ENCODE data around the gene NAT9. TPM values are rescaled to one million over a fixed set of nuclear protein-coding genes. Genes with fewer than 3 reads are reported as not detected.

NAT9 gene
- total RNA-seq, 2 donors from 2014 or later, result 58.3 to 77.3 TPM

DNA sequence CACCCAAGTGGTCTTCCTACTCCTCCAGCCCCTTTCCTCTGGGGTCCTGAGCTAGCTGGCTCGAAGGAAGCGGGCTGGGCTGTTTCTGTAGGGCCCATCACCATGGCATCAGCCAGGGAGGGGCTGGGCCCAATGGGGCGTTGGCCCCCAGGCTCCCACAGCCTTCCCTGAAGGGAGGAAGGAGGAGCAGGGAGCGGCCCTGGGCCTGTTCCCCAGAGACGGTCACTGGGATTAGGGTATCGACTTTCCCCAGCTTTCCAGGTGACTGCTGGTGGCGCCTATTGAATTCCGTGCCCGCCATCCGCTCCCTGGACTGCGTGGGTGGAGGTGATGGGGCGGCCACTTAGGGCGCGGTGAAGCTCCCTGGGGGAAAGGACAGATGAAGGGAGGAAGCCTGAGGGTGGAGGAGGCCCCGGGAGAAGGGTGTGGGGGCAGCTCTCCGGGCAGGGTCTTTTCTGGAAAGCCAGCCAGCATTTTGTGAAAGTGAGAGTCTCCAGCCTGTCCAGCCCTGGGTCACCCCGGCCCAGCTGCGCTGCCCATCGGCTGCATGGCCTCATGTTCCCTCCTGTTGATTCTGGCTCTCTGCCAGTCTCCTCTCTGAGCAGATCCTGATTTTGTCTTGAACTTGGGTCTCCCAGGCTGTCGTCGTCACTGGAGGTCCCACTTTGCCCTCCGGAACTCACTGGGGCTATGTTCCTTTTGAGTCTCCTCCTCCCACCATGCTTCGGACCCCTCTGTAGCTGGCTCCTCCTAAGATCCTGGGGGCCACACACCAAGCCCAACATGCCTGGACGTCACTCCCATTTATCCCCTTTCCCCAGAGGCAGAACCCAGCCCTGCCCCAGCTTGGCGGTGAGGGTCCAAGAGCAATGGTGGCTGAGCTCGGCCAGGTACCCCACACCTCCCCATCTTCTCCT is 18.0 kb downstream of the NAT9 start:
- peak overlapping the region; percentile 55 for H3K27ac Mint-ChIP-seq
- H3K9me3 Mint-ChIP-seq, result no peaks in the 10 kb centered on the region
- Histone ChIP-seq H3K27ac (ENCODE audit: low read depth, low read length) (no peak overlapping the region), H3K9me3 (ENCODE audit: control insufficient read depth, low read length) (no peaks in the 10 kb centered on the region), H3K4me3 (ENCODE audit: low read length) (no peak overlapping the region), H3K9ac (ENCODE audit: extremely low read depth, low read length, poor library complexity, severe bottlenecking) (no peak overlapping the region), H3K4me1 (ENCODE audit: control insufficient read depth, insufficient read depth, low read length) (peaks cover 36% of the 10 kb centered on the region), H3K27me3 (ENCODE audit: control insufficient read depth, insufficient read depth, low read length, poor library complexity, severe bottlenecking) (no peaks in the 10 kb centered on the region), H3K36me3 (ENCODE audit: control insufficient read depth, insufficient read depth, low read length) (peaks cover 39% of the 10 kb centered on the region)
- no peaks in the 10 kb centered on the region for H3K27me3 Mint-ChIP-seq (ENCODE audit: insufficient read depth)
- peaks cover 9% of the 10 kb centered on the region for H3K36me3 Mint-ChIP-seq (ENCODE audit: low read depth)
- no peak overlapping the region for H3K4me3 Mint-ChIP-seq
- no peak for DNase-seq
- H3K4me1 Mint-ChIP-seq, result peaks cover 36% of the 10 kb centered on the region
- 92% methylated on average over 17 to 26 of the region's 26 CpGs for WGBS, 2 experiments (ENCODE audit: insufficient coverage in 1 of 2, insufficient read length in 1 of 2)
- no peak for TF ChIP-seq CTCF (conservative IDR thresholded peaks at IDR 0.05)

DNA sequence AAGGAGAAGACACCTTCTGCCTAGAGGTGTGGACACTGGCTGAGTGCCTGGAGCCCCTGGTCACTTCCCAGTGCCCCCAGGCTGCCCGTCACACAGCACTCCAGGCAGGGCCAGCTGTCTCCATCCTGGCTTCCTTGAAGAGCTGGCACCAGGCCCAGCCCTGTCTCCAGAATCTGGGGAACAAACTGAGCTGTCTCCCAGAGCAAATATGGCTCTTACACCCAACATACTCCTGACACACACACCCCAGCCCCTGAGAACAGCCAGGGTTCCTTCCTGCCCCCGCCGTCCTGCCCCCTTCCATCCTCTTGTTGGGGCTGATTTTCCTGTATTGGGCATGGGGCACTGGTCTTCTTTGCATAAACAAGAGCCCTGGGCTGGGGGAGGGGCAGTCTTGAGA is 18.6 kb downstream of the NAT9 start:
- H3K9me3 ChIP-seq (ENCODE audit: control insufficient read depth, low read length), result peaks cover 2% of the 10 kb centered on the region
- no peak overlapping the region for H3K27ac ChIP-seq (ENCODE audit: low read depth, low read length)
- H3K9me3 Mint-ChIP-seq, result no peaks in the 10 kb centered on the region
- WGBS, 2 experiments (ENCODE audit: insufficient coverage in 1 of 2, insufficient read length in 1 of 2), result 95% methylated on average over 3 of the region's 3 CpGs; no CpG with 5 or more reads in 1 of the 2 experiments
- TF ChIP-seq CTCF (conservative IDR thresholded peaks at IDR 0.05), result no peak
- H3K27ac Mint-ChIP-seq, result no peak overlapping the region
- H3K4me3 Mint-ChIP-seq, result no peak overlapping the region
- H3K27me3 Mint-ChIP-seq (ENCODE audit: insufficient read depth), result no peaks in the 10 kb centered on the region
- no peak for DNase-seq
- peaks cover 35% of the 10 kb centered on the region for H3K4me1 Mint-ChIP-seq
- peaks cover 40% of the 10 kb centered on the region for H3K36me3 ChIP-seq (ENCODE audit: control insufficient read depth, insufficient read depth, low read length)
- H3K27me3 ChIP-seq (ENCODE audit: control insufficient read depth, insufficient read depth, low read length, poor library complexity, severe bottlenecking), result no peaks in the 10 kb centered on the region
- H3K9ac ChIP-seq (ENCODE audit: extremely low read depth, low read length, poor library complexity, severe bottlenecking), result no peak overlapping the region
- H3K4me3 ChIP-seq (ENCODE audit: low read length), result no peak overlapping the region
- peaks cover 36% of the 10 kb centered on the region for H3K4me1 ChIP-seq (ENCODE audit: control insufficient read depth, insufficient read depth, low read length)
- peaks cover 12% of the 10 kb centered on the region for H3K36me3 Mint-ChIP-seq (ENCODE audit: low read depth)

- peaks cover 39% of the 10 kb centered on the region for H3K4me1 Mint-ChIP-seq
- peaks cover 16% of the 10 kb centered on the region for H3K36me3 Mint-ChIP-seq (ENCODE audit: low read depth)
- no peak overlapping the region for H3K27ac Mint-ChIP-seq
These were observed 19.3 kb downstream of the NAT9 start for GRCh38 chr17:74756891-74757290.

More at GRCh38 chr17:74756891-74757290, 19.3 kb downstream of the NAT9 start:
- no peak overlapping the region for H3K9ac ChIP-seq (ENCODE audit: extremely low read depth, low read length, poor library complexity, severe bottlenecking)
- Mint-ChIP-seq H3K4me3 (no peak overlapping the region), H3K9me3 (no peaks in the 10 kb centered on the region), H3K27me3 (ENCODE audit: insufficient read depth) (no peaks in the 10 kb centered on the region)
- H3K27me3 ChIP-seq (ENCODE audit: control insufficient read depth, insufficient read depth, low read length, poor library complexity, severe bottlenecking), result no peaks in the 10 kb centered on the region
- peaks cover 44% of the 10 kb centered on the region for H3K36me3 ChIP-seq (ENCODE audit: control insufficient read depth, insufficient read depth, low read length)
- TF ChIP-seq CTCF (conservative IDR thresholded peaks at IDR 0.05), result no peak
- no peak overlapping the region for H3K4me3 ChIP-seq (ENCODE audit: low read length)
- peaks cover 36% of the 10 kb centered on the region for H3K4me1 ChIP-seq (ENCODE audit: control insufficient read depth, insufficient read depth, low read length)
- DNase-seq, result no peak
- no peak overlapping the region for H3K27ac ChIP-seq (ENCODE audit: low read depth, low read length)
- peaks cover 4% of the 10 kb centered on the region for H3K9me3 ChIP-seq (ENCODE audit: control insufficient read depth, low read length)
- WGBS, 2 experiments (ENCODE audit: insufficient coverage in 1 of 2, insufficient read length in 1 of 2), result 88 to 96% methylated on average over 3 of the region's 3 CpGs
